Hepatocyte (in vitro differentiated cells): ENCODE results near the gene FERMT3. TPM values are rescaled to one million over a fixed set of nuclear protein-coding genes. Genes with fewer than 3 reads are reported as not detected.

Experiments used
- DNase-seq: peaks from one replicate; pipeline ENCODE4 v3.0.0-alpha.2; 2016; ENCODE audit warnings: low spot score
- H2AFZ ChIP-seq: fragments of 200-600 bp; sonication (generic); 2 replicates; pipeline ENCODE4 v1.6.0; 2016; ENCODE audit warnings: antibody characterized with exemption, mild to moderate bottlenecking
- H3K27ac ChIP-seq: fragments of 200-600 bp; sonication (generic); 2 replicates; pipeline ENCODE4 v1.5.1; 2016; ENCODE audit warnings: mild to moderate bottlenecking
- H3K27me3 ChIP-seq: fragments of 200-600 bp; sonication (generic); 2 replicates; pipeline ENCODE4 v1.6.1; 2016
- H3K36me3 ChIP-seq: fragments of 200-600 bp; sonication (generic); replicated peaks from 2 replicates; pipeline ENCODE4 v1.5.1; 2016; ENCODE audit warnings: low read depth; ENCODE audit not compliant: insufficient read depth
- H3K4me1 ChIP-seq: fragments of 200-600 bp; sonication (generic); 2 replicates; pipeline ENCODE4 v1.5.1; 2016; ENCODE audit warnings: mild to moderate bottlenecking, moderate library complexity; ENCODE audit not compliant: insufficient read depth
- H3K4me2 ChIP-seq: fragments of 200-600 bp; sonication (generic); 2 replicates; pipeline ENCODE4 v1.6.0; 2016
- H3K4me3 ChIP-seq: fragments of 200-600 bp; sonication (generic); 2 replicates; pipeline ENCODE4 v1.5.1; 2016; ENCODE audit warnings: mild to moderate bottlenecking
- H3K79me2 ChIP-seq: fragments of 200-600 bp; sonication (generic); 2 replicates; pipeline ENCODE4 v1.6.0; 2017; ENCODE audit warnings: mild to moderate bottlenecking
- H3K9me2 ChIP-seq: fragments of 200-600 bp; sonication (generic); replicated peaks from 2 replicates; pipeline ENCODE4 v1.6.0; 2017; ENCODE audit warnings: mild to moderate bottlenecking; ENCODE audit not compliant: insufficient read depth
- H3K9me3 ChIP-seq: fragments of 200-600 bp; sonication (generic); 2 replicates; pipeline ENCODE4 v1.5.1; 2016; ENCODE audit warnings: low read depth, mild to moderate bottlenecking
- H4K20me1 ChIP-seq: fragments of 200-600 bp; sonication (generic); 2 replicates; pipeline ENCODE4 v1.6.0; 2016; ENCODE audit warnings: mild to moderate bottlenecking; ENCODE audit not compliant: insufficient read depth, poor library complexity, severe bottlenecking
- EZH2 ChIP-seq: fragments of 200-600 bp; sonication (generic); IDR thresholded peaks from 2 replicates; pipeline ENCODE4 v1.6.1; 2016; ENCODE audit warnings: antibody characterized with exemption, mild to moderate bottlenecking, borderline replicate concordance
- EZH2phosphoT487 ChIP-seq: fragments of 200-600 bp; sonication (generic); IDR thresholded peaks from one replicate; pipeline ENCODE4 v1.6.1; 2018; ENCODE audit warnings: antibody characterized with exemption, mild to moderate bottlenecking, low read depth, moderate library complexity; ENCODE audit not compliant: unreplicated experiment, severe bottlenecking
- WGBS: methylation state at CpG from one replicate; pipeline ENCODE4 v1.1.6; 2016; ENCODE audit warnings: low lambda C conversion rate; ENCODE audit errors: missing lambda C conversion rate; 5-methylcytosine and 5-hydroxymethylcytosine counted together
- polyA plus RNA-seq: library from polyadenylated mRNA; unstranded; fragments of >200 nt; fragmentation: Nextera tagmentation; extraction: Ambion mirVana; gene quantifications from 2 replicates; pipeline ENCODE4 v1.2.1, GENCODE V29; 2016
- total RNA-seq: library from RNA; depleted of rRNA; stranded (reverse); fragments of >200 nt; gene quantifications from 2 replicates; pipeline ENCODE4 v1.2.3, GENCODE V29; 2014
- TF ChIP-seq, protein P1 (sequence below): fragments of 200-600 bp; sonication (generic); IDR thresholded peaks from 2 replicates; pipeline ENCODE4 v1.5.1; 2016; ENCODE audit warnings: antibody characterized with exemption, mild to moderate bottlenecking; ENCODE audit not compliant: poor library complexity

The FERMT3 gene
- total and polyA plus RNA-seq, 2 experiments from 2014 or later = 1.6 TPM; not detected in 1

DNA sequence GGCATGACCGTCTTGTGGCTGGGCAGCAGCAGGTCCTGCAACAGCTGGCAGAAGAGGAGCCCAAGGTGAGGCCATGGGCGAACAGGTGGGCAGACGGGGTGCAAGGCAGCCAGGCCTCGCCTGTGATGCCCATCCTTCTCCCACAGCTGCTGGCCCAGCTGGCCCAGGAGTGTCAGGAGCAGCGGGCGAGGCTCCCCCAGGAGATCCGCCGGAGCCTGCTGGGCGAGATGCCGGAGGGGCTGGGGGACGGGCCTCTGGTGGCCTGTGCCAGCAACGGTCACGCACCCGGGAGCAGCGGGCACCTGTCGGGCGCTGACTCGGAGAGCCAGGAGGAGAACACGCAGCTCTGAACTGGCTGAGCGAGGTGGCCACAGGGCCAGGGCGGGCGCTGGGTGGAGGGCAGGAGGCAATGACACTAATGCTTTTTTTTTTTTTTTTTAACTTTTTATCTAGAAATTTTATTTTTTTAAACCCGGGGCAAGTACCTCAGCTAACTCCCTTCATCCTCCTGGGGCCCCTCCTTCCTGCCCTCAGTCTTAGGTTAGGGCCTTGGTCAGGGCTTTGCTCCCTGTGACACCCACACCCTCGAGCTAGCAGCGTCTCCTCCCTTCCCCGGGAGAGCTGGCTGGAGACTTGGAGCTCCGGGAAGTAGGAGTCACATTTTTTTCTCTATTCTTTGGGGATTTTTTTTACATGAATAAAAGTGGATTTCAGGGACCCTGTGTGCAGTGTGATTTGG, 60.9 kb downstream of the FERMT3 start:
- Histone ChIP-seq H4K20me1 (no peaks in the 10 kb centered on the region), H3K79me2 (peaks cover 8% of the 10 kb centered on the region), H2AFZ (no peak overlapping the region), H3K27ac (peak overlapping the region; percentile 87), H3K4me2 (no peak overlapping the region), H3K27me3 (no peaks in the 10 kb centered on the region), H3K36me3 (no peaks in the 10 kb centered on the region), H3K9me3 (no peaks in the 10 kb centered on the region), H3K4me3 (no peak overlapping the region), H3K4me1 (peaks cover 20% of the 10 kb centered on the region), H3K9me2 (no peaks in the 10 kb centered on the region)
- WGBS = 92% methylated on average over 27 of the region's 27 CpGs
- TF ChIP-seq, protein P1, sequence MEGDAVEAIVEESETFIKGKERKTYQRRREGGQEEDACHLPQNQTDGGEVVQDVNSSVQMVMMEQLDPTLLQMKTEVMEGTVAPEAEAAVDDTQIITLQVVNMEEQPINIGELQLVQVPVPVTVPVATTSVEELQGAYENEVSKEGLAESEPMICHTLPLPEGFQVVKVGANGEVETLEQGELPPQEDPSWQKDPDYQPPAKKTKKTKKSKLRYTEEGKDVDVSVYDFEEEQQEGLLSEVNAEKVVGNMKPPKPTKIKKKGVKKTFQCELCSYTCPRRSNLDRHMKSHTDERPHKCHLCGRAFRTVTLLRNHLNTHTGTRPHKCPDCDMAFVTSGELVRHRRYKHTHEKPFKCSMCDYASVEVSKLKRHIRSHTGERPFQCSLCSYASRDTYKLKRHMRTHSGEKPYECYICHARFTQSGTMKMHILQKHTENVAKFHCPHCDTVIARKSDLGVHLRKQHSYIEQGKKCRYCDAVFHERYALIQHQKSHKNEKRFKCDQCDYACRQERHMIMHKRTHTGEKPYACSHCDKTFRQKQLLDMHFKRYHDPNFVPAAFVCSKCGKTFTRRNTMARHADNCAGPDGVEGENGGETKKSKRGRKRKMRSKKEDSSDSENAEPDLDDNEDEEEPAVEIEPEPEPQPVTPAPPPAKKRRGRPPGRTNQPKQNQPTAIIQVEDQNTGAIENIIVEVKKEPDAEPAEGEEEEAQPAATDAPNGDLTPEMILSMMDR = no peak
- no peak for TF ChIP-seq EZH2phosphoT487
- TF ChIP-seq EZH2 = no peak
- DNase-seq = no peak

DNA sequence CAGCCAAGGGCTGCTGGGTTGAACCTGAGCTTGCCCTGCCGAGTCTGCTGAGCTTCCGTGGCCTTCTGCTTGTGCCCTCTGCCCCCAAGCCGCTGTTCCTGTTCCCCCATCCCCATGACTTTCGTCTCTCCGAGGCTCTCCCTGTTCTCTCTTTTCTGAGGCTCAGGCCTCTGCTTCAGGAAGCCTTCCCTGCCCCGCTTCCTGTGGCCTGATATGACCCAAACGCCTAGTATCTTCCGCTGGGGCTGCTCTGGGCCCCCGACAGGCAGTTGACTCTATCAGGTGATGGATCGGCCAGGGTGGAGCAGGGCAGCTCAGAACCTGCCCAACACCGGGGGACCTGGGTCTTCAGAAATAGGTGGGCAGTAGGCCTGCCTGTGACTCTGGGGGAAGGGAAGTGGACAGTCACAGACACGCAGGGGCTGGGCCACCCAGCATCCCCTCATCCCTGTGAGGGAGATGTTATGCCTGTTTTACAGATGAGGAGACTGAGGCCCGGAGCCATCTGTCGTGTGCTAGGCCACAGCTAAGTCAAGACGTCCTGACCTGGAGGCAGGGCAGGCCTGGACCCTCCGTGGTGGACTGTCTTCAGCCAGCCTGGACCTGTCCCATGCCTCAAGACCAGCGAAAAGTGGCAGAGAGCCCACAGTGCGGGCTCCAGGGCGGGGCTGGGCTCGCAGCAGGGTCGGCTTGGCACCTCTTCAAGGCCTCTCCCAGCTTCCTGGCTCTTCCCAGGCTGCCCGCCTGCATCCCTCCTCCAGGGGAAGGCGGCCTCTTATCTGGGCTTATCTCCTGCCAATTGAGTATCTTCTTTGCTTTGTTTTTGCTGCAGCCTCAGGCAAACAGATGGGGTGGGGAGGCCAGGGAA, 61.7 kb downstream of the FERMT3 start:
- Histone ChIP-seq H3K4me1 (peaks cover 26% of the 10 kb centered on the region), H3K27me3 (no peaks in the 10 kb centered on the region), H3K36me3 (no peaks in the 10 kb centered on the region), H2AFZ (no peak overlapping the region), H3K79me2 (peaks cover 17% of the 10 kb centered on the region), H3K9me3 (no peaks in the 10 kb centered on the region), H3K4me2 (peak overlapping the region; percentile 83), H3K9me2 (no peaks in the 10 kb centered on the region), H3K27ac (peak overlapping the region; percentile 87), H4K20me1 (no peaks in the 10 kb centered on the region), H3K4me3 (peak overlapping the region; percentile 15)
- peak; percentile 71 for DNase-seq
- TF ChIP-seq EZH2phosphoT487 = no peak
- no peak for TF ChIP-seq EZH2
- TF ChIP-seq, protein P1 = no peak
- 63% methylated on average over 22 of the region's 23 CpGs for WGBS

DNA sequence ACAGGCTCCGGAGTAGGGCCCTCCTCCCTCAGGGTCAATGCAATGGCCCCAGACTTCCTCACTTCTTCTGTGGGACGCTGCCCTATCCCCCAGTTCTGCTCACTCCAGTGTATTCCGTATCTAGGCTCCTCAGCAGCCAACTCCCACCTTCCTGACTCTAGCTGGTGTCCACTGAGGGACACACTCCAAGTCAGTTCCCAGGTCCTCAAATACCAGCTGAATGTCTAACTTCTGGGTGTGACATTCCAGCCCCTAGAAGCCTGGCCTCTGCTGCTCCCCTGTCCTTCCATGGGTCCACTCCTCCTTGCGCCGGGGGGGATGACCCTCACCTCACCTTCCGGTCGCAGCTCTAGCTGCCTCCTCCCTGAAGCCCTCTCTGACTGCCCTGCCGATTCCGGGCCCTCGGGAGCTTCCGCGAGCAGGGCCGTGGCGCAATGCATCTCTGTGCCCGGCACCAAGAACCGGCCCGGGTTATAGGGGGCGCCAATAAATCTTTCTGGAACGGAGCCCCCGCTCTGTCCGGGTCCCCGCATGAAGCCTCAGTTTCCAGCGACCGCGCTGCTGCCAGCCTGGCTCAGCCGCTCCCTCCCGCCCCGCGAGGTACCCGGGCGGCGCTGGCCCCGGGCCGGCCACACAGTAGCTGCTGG, 62.5 kb downstream of the FERMT3 start:
- Histone ChIP-seq H3K4me2 (peak overlapping the region; percentile 83), H3K9me3 (no peaks in the 10 kb centered on the region), H4K20me1 (no peaks in the 10 kb centered on the region), H3K27ac (peak overlapping the region; percentile 87), H3K4me3 (peak overlapping the region; percentile 15), H3K9me2 (no peaks in the 10 kb centered on the region), H2AFZ (peak overlapping the region; percentile 43), H3K4me1 (peaks cover 26% of the 10 kb centered on the region), H3K27me3 (no peaks in the 10 kb centered on the region), H3K79me2 (peaks cover 18% of the 10 kb centered on the region), H3K36me3 (no peaks in the 10 kb centered on the region)
- peak; percentile 70 for DNase-seq
- no peak for TF ChIP-seq EZH2
- TF ChIP-seq, protein P1 = no peak
- no peak for TF ChIP-seq EZH2phosphoT487
- WGBS = 1% methylated on average over 30 of the region's 34 CpGs
